Adrenal gland (tissue), 12 donors: ENCODE results near the gene KIAA1958. TPM values are rescaled to one million over a fixed set of nuclear protein-coding genes. Genes with fewer than 3 reads are reported as not detected.

ENCODE experiments used
- DNase-seq, 7 donors: peaks; one replicate each; pipeline ENCODE4 v3.0.0-alpha.2; 2019 to 2020
- H3K27ac ChIP-seq, 5 donors: fragments of 200-600 bp; sonication (generic) in 4 of 5; 1 replicate in 3 of 5; 2 replicates in 2 of 5; pipeline versions ENCODE4 v1.5.1 to v1.8.0; 2016 to 2020; ENCODE audit warnings: mild to moderate bottlenecking in 1 of 5
- H3K27me3 ChIP-seq: fragments of 200-600 bp; 2 replicates; pipeline ENCODE4 v1.8.0; 2021
- H3K36me3 ChIP-seq, 2 donors: fragments of 200-600 bp; replicated peaks in 1 of 2; 1 replicate in 1 of 2; 2 replicates in 1 of 2; pipeline versions ENCODE4 v1.5.1 to v1.8.0; 2018 to 2022
- H3K4me1 ChIP-seq, 2 donors: fragments of 200-600 bp; replicated peaks in 1 of 2; 1 replicate in 1 of 2; 2 replicates in 1 of 2; pipeline versions ENCODE4 v1.5.1 to v1.8.0; 2018 to 2021
- H3K4me3 ChIP-seq, 4 donors: fragments of 200-600 bp; sonication (generic) in 3 of 4; one replicate each; pipeline ENCODE4 v1.5.1; 2016 to 2018
- H3K9me3 ChIP-seq, 3 donors: fragments of 200-600 bp; sonication (generic) in 1 of 3; replicated peaks in 1 of 3; 1 replicate in 2 of 3; 2 replicates in 1 of 3; pipeline versions ENCODE4 v1.5.1 to v1.8.0; 2016 to 2021
- CTCF ChIP-seq, 6 experiments: fragments of 450-650 bp in 4 of 6; fragments of 200-600 bp in 2 of 6; sonication (generic) in 1 of 6; IDR thresholded peaks; 1 replicate in 5 of 6; 2 replicates in 1 of 6; pipeline versions ENCODE4 v1.5.1 to v1.8.0; 2016 to 2021; ENCODE audit warnings: antibody characterized with exemption in 6 of 6, mild to moderate bottlenecking in 2 of 6, moderate library complexity in 1 of 6
- POLR2A ChIP-seq, 2 donors: fragments of 450-650 bp; IDR thresholded peaks; one replicate each; pipeline ENCODE4 v1.6.1; 2017; ENCODE audit warnings: antibody characterized with exemption in 2 of 2, mild to moderate bottlenecking in 2 of 2, moderate library complexity in 1 of 2
- WGBS, 4 donors: extraction: QIAGEN DNeasy Blood & Tissue Kit in 2 of 4; methylation state at CpG; one replicate each; pipeline versions ENCODE4 v1.1.5 to v1.1.7; 2013 to 2017; 5-methylcytosine and 5-hydroxymethylcytosine counted together
- intact Hi-C, 2 donors: fragments of 100-400 bp; cut with DNase I; formaldehyde crosslinking; loops; one replicate each; pipeline versions ENCODE4 v1.14.1 to v1.15.0; 2022 to 2023
- polyA plus RNA-seq, 3 donors: library from polyadenylated mRNA; stranded (reverse); fragments of 200-250 nt in 2 of 3; fragments of 350-450 nt in 1 of 3; fragmentation: Illumina TruSeq in 1 of 3; extraction: RNeasy Lipid Tissue Mini Kit (QIAGEN cat#74804) in 1 of 3; gene quantifications; one replicate each; pipeline ENCODE4 v1.2.3, GENCODE V29; 2013 to 2014
- total RNA-seq, 9 donors: library from RNA; depleted of rRNA in 4 of 9; stranded (reverse); fragments of >200 nt in 4 of 9; fragments of 120-200 nt in 1 of 9; fragmentation: NEBNext Ultra II Directional in 1 of 9; extraction: Animal tissue kit (Norgen Biotek cat#: 25700) in 1 of 9; gene quantifications; one replicate each; pipeline versions ENCODE4 v1.1.0 to v1.2.4, GENCODE V29; 2013 to 2023
- donor health status: healthy with polysubstance abuse.
- donor health status: Bipolar disorder and iron deficiency.
- donor health status: DM: yes; HTN: yes; CAD: no.
- donor health status: DM: no; HTN: no; CAD: no.
- donor health status: DM: no; HTN: no; CAD: no.
- donor health status: DM: yes; HTN: yes; CAD: no.

Gene KIAA1958
- total and polyA plus RNA-seq, 12 donors, result 3.5 to 67.2 (median 30.0) TPM

GRCh38 chr9:112487008-112487798, 576 bp downstream of the KIAA1958 start:
- no peaks in the 10 kb centered on the region for H3K36me3 ChIP-seq
- 0 to 2% (median 1%) methylated on average over 13 to 80 of the region's 80 CpGs for WGBS, 4 donors
- H3K4me3 ChIP-seq, result peak overlapping the region; percentile 34 to 97 (median 74)
- peak overlapping the region; percentile 47 to 90 (median 71) for H3K27ac ChIP-seq
- TF ChIP-seq POLR2A (IDR thresholded peaks at IDR 0.05) (peak in 1 of 2 donors; percentile 66), CTCF (IDR thresholded peaks at IDR 0.05) (peak in 2 of 6 experiments; percentile 4 to 11)
- intact Hi-C loops, result loop anchor here in 1 of 2 donors (10.0 kb wide), 1 partner anchor 208 kb away; no protein-coding TSS in a partner anchor
- H3K4me1 ChIP-seq, result peaks cover 29 to 39% of the 10 kb centered on the region in 2 donors
- no peaks in the 10 kb centered on the region for H3K9me3 ChIP-seq
- H3K27me3 ChIP-seq, result no peaks in the 10 kb centered on the region
- DNase-seq, result peak; percentile 71 to 83 (median 75)

- TF ChIP-seq POLR2A (IDR thresholded peaks at IDR 0.05) (no peak), CTCF (IDR thresholded peaks at IDR 0.05) (no peak)
- intact Hi-C loops, result loop anchor here in 1 of 2 donors (10.0 kb wide), 1 partner anchor 207 kb away; no protein-coding TSS in a partner anchor
- no peaks in the 10 kb centered on the region for H3K36me3 ChIP-seq
- no peaks in the 10 kb centered on the region for H3K27me3 ChIP-seq
- no peak for DNase-seq
- no peaks in the 10 kb centered on the region for H3K9me3 ChIP-seq
- peak overlapping the region in 3 of 4 donors; percentile 74 to 97 (median 74) for H3K4me3 ChIP-seq
- WGBS, 4 donors, result 8 to 19% (median 10%) methylated on average over 11 of the region's 11 CpGs
- H3K27ac ChIP-seq, result peak overlapping the region; percentile 47 to 90 (median 71)
- peaks cover 36 to 44% of the 10 kb centered on the region in 2 donors for H3K4me1 ChIP-seq
Observed at GRCh38 chr9:112487799-112488340, 1.2 kb downstream of the KIAA1958 start.

- Histone ChIP-seq H3K27me3 (no peaks in the 10 kb centered on the region), H3K4me1 (peaks cover 42 to 57% of the 10 kb centered on the region in 2 donors), H3K36me3 (no peaks in the 10 kb centered on the region), H3K4me3 (peak overlapping the region in 2 of 4 donors; percentile 8 to 97), H3K27ac (peak overlapping the region in 2 of 5 donors; percentile 42 to 71), H3K9me3 (no peaks in the 10 kb centered on the region)
- TF ChIP-seq POLR2A (IDR thresholded peaks at IDR 0.05), result peak in 1 of 2 donors; percentile 29
- no peak for TF ChIP-seq CTCF (IDR thresholded peaks at IDR 0.05)
- WGBS, 4 donors, result 30 to 45% (median 41%) methylated on average over 5 of the region's 5 CpGs
- DNase-seq, result no peak
- intact Hi-C loops, result loop anchor here in 1 of 2 donors (10.0 kb wide), 1 partner anchor 206 kb away; no protein-coding TSS in a partner anchor
Observed at GRCh38 chr9:112489039-112489546, 2.5 kb downstream of the KIAA1958 start.
